Spleen (tissue), 11 donors: Measurements from ENCODE around the gene SPECC1. TPM values are rescaled to one million over a fixed set of nuclear protein-coding genes. Genes with fewer than 3 reads are reported as not detected.

ENCODE experiments used
- DNase-seq: peaks from one replicate; pipeline ENCODE4 v3.0.0-alpha.2; 2020
- H3K27ac ChIP-seq, 8 donors: fragments of 200-600 bp; sonication (generic) in 7 of 8; 1 replicate in 4 of 8; 2 replicates in 4 of 8; pipeline versions ENCODE4 v1.5.0 to v1.8.0; 2016 to 2021; ENCODE audit warnings: inconsistent platforms in 4 of 8, mild to moderate bottlenecking in 4 of 8, moderate library complexity in 1 of 8
- H3K27me3 ChIP-seq, 7 donors: fragments of 200-600 bp; sonication (generic) in 6 of 7; replicated peaks in 1 of 7; 1 replicate in 4 of 7; 2 replicates in 3 of 7; pipeline versions ENCODE4 v1.5.0 to v1.8.0; 2016 to 2021; ENCODE audit warnings: inconsistent platforms in 3 of 7, mild to moderate bottlenecking in 1 of 7
- H3K36me3 ChIP-seq, 6 donors: fragments of 200-600 bp; sonication (generic) in 5 of 6; 1 replicate in 4 of 6; 2 replicates in 2 of 6; pipeline versions ENCODE4 v1.5.0 to v1.8.0; 2016 to 2021; ENCODE audit warnings: inconsistent platforms in 2 of 6
- H3K4me1 ChIP-seq, 6 donors: fragments of 200-600 bp; sonication (generic) in 5 of 6; 1 replicate in 3 of 6; 2 replicates in 3 of 6; pipeline versions ENCODE4 v1.5.0 to v1.8.0; 2016 to 2021; ENCODE audit warnings: inconsistent platforms in 3 of 6
- H3K4me3 ChIP-seq, 8 donors: fragments of 200-600 bp; sonication (generic) in 7 of 8; 1 replicate in 4 of 8; 2 replicates in 4 of 8; pipeline versions ENCODE4 v1.5.0 to v1.8.0; 2016 to 2021; ENCODE audit warnings: inconsistent platforms in 4 of 8, mild to moderate bottlenecking in 4 of 8, moderate library complexity in 2 of 8
- H3K9me3 ChIP-seq, 8 donors: fragments of 200-600 bp; sonication (generic) in 7 of 8; 1 replicate in 4 of 8; 2 replicates in 4 of 8; pipeline versions ENCODE4 v1.5.0 to v1.8.0; 2016 to 2021; ENCODE audit warnings: inconsistent platforms in 4 of 8
- POLR2A ChIP-seq, 3 donors: fragments of 450-650 bp; IDR thresholded peaks; one replicate each; pipeline ENCODE4 v1.5.1; 2017; ENCODE audit warnings: antibody characterized with exemption in 3 of 3, mild to moderate bottlenecking in 1 of 3
- POLR2AphosphoS5 ChIP-seq, 3 donors: sonication (generic); formaldehyde crosslinking; IDR thresholded peaks; one replicate each; pipeline ENCODE4 v1.5.1; 2017; ENCODE audit warnings: antibody characterized with exemption in 3 of 3
- WGBS, 5 donors: extraction: QIAGEN DNeasy Blood & Tissue Kit in 3 of 5; methylation state at CpG; one replicate each; pipeline versions ENCODE4 v1.1.5 to v1.1.7; 2013 to 2018; 5-methylcytosine and 5-hydroxymethylcytosine counted together
- intact Hi-C: fragments of 100-400 bp; cut with DNase I; formaldehyde crosslinking; loops from one replicate; pipeline ENCODE4 v1.15.0; 2023; ENCODE audit warnings: low total_unique reads
- polyA plus RNA-seq, 3 donors: library from polyadenylated mRNA; stranded (reverse); fragments of 200-250 nt; gene quantifications; one replicate each; pipeline ENCODE4 v1.2.1, GENCODE V29; 2013
- total RNA-seq, 7 donors: library from RNA; depleted of rRNA in 3 of 7; stranded (reverse); fragments of >200 nt in 3 of 7; fragmentation: NEBNext Ultra II Directional in 4 of 7; extraction: Animal tissue kit (Norgen Biotek cat#: 25700) in 4 of 7; gene quantifications; one replicate each; pipeline versions ENCODE4 v1.1.0 to v1.2.1, GENCODE V29; 2016 to 2021
- TF ChIP-seq, protein P1 (sequence below), 11 experiments: fragments of 200-600 bp in 7 of 11; fragments of 450-650 bp in 4 of 11; sonication (generic) in 4 of 11; IDR thresholded peaks in 8 of 11; conservative IDR thresholded peaks in 3 of 11; 1 replicate in 7 of 11; 2 replicates in 4 of 11; pipeline versions ENCODE4 v1.4.0 to v1.8.0; 2016 to 2021; ENCODE audit warnings: antibody characterized with exemption in 11 of 11, inconsistent platforms in 4 of 11, mild to moderate bottlenecking in 1 of 11
- donor health status: healthy with polysubstance abuse.
- donor health status: DM: no; HTN: no; CAD: no; lungs with moderate emphysema.
- donor health status: DM: no; HTN: no; CAD: no.
- donor health status: Bipolar disorder and iron deficiency.
- donor health status: healthy.
- donor health status: DM: no; HTN: no; CAD: no.
- donor health status: DM: yes; HTN: yes; CAD: no.

SPECC1 gene
- total and polyA plus RNA-seq, 10 donors: 7.4 to 129 (median 84.8) TPM

DNA sequence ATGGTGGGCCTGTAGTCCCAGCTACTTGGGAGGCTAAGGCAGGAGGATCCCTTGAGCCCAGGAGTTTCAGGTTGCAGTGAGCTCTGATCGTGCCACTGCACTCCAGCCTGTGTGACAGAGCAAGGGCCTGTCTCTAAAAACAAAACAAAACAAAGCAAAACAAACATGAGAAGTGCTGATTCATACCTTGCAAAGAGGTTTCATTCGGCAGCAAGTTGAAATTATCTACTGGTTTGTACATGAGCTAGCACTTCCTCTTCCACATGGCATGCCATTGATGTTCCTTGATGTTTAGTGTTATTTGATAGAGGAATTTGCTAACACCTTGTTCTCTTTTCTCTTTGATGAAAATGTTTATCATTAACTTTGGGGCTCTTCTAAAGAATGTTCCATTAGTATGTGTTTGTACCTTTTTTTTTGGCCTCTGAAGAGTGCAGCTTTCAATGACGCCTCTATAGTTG lies 50.6 kb downstream of the SPECC1 start:
- no peak for TF ChIP-seq POLR2AphosphoS5 (IDR thresholded peaks at IDR 0.05)
- TF ChIP-seq, protein P1, sequence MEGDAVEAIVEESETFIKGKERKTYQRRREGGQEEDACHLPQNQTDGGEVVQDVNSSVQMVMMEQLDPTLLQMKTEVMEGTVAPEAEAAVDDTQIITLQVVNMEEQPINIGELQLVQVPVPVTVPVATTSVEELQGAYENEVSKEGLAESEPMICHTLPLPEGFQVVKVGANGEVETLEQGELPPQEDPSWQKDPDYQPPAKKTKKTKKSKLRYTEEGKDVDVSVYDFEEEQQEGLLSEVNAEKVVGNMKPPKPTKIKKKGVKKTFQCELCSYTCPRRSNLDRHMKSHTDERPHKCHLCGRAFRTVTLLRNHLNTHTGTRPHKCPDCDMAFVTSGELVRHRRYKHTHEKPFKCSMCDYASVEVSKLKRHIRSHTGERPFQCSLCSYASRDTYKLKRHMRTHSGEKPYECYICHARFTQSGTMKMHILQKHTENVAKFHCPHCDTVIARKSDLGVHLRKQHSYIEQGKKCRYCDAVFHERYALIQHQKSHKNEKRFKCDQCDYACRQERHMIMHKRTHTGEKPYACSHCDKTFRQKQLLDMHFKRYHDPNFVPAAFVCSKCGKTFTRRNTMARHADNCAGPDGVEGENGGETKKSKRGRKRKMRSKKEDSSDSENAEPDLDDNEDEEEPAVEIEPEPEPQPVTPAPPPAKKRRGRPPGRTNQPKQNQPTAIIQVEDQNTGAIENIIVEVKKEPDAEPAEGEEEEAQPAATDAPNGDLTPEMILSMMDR (IDR thresholded peaks at IDR 0.05 in 8 of 11, conservative IDR thresholded peaks at IDR 0.05 in 3 of 11): no peak
- TF ChIP-seq POLR2A (IDR thresholded peaks at IDR 0.05): no peak
- 47 to 68% (median 55%) methylated on average over 3 of the region's 3 CpGs for WGBS, 5 donors
- Histone ChIP-seq H3K4me3 (no peak overlapping the region), H3K4me1 (peaks cover 0 to 21% (median 11%) of the 10 kb centered on the region in 6 donors), H3K36me3 (no peaks in the 10 kb centered on the region), H3K9me3 (no peaks in the 10 kb centered on the region), H3K27me3 (no peaks in the 10 kb centered on the region), H3K27ac (no peak overlapping the region)
- DNase-seq: no peak
- intact Hi-C loops: no loop called here

DNA sequence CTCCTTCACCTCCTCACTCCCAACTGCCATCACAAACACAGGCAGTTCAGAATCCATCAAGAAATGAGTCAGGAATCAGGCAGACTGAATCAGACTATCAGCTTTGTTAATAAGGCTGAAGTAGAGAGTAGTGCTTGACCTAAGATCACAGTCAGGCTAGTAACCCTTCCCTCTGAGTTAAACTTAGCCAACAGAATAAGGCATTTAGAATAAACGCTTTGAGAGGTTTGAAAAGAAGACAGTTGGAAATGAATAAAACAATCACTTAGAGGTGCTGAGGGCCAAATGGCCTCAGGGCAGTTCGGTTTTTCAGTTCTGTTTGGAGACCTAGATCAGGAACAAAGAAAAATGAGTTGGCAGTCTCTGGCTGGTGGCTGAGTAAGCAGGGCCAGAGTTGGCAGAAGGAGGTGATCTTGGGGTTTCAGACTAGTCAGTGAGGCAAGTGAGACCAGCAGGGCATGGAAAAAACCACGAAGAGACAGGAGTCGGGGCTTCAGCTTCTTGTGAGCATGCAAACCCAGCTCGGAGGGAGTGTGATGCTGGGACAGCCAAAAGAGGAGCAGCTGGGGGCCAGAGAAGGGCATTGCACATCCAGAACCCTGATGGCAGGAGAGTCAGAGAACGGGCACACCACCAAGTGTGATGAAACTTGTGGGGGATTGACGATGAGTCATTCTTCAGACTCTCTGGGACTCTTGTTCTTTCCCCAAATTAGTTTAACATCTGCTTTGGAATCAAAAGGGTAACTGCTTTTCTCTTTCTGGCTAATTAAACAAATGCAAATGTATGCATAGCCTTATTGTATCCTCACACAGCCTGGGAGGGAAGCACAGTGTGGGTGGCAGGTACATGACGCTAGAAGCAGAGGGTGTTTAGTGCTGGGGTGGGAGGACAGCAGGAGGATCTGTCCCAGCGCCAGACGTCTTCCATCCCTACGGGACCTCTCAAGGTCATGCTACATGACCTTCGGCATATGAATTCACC lies 54.8 kb downstream of the SPECC1 start:
- Histone ChIP-seq H3K9me3 (no peaks in the 10 kb centered on the region), H3K4me1 (peaks cover 0 to 25% (median 12%) of the 10 kb centered on the region in 6 donors), H3K27me3 (no peaks in the 10 kb centered on the region), H3K36me3 (no peaks in the 10 kb centered on the region), H3K4me3 (no peak overlapping the region), H3K27ac (peak overlapping the region in 5 of 8 donors; percentile 35 to 70 (median 41))
- intact Hi-C loops: no loop called here
- no peak for DNase-seq
- TF ChIP-seq POLR2AphosphoS5 (IDR thresholded peaks at IDR 0.05): peak in 2 of 3 donors; percentile 22 to 42
- TF ChIP-seq, protein P1 (IDR thresholded peaks at IDR 0.05 in 8 of 11, conservative IDR thresholded peaks at IDR 0.05 in 3 of 11): no peak
- WGBS, 5 donors: 32 to 63% (median 45%) methylated on average over 12 of the region's 12 CpGs

DNA sequence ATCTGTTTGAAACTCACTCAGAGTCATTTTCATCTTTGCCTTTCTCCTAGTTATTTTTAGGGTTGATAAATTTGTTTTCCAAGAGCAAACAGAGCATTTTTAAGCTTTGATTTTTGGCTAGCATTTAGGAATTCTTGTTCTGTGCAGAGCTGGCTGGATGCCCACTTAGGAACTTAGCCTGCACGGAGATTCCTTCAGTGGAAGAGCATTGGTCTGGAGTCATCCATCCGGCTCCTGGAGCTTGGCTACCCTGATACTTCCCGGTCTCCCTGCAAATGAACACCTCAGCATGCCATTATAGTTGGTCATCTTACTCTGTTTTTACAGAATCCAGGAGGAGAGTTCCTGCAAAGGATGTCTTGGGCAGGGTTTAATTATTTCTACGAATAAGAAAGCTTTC lies 57.1 kb downstream of the SPECC1 start:
- no peaks in the 10 kb centered on the region for H3K36me3 ChIP-seq
- WGBS, 5 donors: 71 to 88% (median 82%) methylated on average over 4 of the region's 4 CpGs
- DNase-seq: no peak
- no peak overlapping the region for H3K4me3 ChIP-seq
- no peaks in the 10 kb centered on the region for H3K27me3 ChIP-seq
- TF ChIP-seq POLR2AphosphoS5 (IDR thresholded peaks at IDR 0.05) (no peak), POLR2A (IDR thresholded peaks at IDR 0.05) (no peak)
- TF ChIP-seq, protein P1 (IDR thresholded peaks at IDR 0.05 in 8 of 11, conservative IDR thresholded peaks at IDR 0.05 in 3 of 11): no peak
- intact Hi-C loops: no loop called here
- H3K4me1 ChIP-seq: peaks cover 0 to 25% (median 12%) of the 10 kb centered on the region in 6 donors
- H3K9me3 ChIP-seq: no peaks in the 10 kb centered on the region
- H3K27ac ChIP-seq: no peak overlapping the region

DNA sequence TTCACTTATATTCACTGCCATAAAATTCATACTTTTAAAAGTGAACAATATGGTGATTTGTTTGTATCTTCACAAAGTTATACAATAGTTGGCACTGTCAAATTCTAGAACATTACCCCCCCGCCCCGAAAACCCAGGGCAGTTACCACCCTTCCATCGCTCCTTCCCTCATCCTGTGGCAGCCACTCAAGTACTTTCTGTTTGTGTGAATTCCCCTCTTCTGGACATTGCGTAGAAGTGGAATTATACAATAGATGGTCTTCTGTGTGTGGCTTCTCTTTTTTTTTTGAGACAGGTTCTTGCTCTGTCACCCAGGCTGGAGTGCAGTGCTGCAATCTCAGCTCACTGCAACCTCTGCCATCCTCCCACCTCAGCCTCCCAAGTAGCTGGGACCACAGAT lies 58.6 kb downstream of the SPECC1 start:
- Histone ChIP-seq H3K4me1 (peaks cover 0 to 31% (median 13%) of the 10 kb centered on the region in 6 donors), H3K9me3 (no peaks in the 10 kb centered on the region), H3K27me3 (no peaks in the 10 kb centered on the region), H3K4me3 (no peak overlapping the region), H3K27ac (no peak overlapping the region), H3K36me3 (no peaks in the 10 kb centered on the region)
- TF ChIP-seq POLR2AphosphoS5 (IDR thresholded peaks at IDR 0.05) (no peak), POLR2A (IDR thresholded peaks at IDR 0.05) (no peak)
- TF ChIP-seq, protein P1 (IDR thresholded peaks at IDR 0.05 in 8 of 11, conservative IDR thresholded peaks at IDR 0.05 in 3 of 11): no peak
- intact Hi-C loops: no loop called here
- no peak for DNase-seq
- 75 to 91% (median 77%) methylated on average over 4 of the region's 4 CpGs for WGBS, 5 donors
